ENCODE data around the gene ACAD9. TPM values are rescaled to one million over a fixed set of nuclear protein-coding genes. Genes with fewer than 3 reads are reported as not detected.

Gene ACAD9
- polyA plus RNA-seq, 1 donor, result 28.2 TPM

DNA sequence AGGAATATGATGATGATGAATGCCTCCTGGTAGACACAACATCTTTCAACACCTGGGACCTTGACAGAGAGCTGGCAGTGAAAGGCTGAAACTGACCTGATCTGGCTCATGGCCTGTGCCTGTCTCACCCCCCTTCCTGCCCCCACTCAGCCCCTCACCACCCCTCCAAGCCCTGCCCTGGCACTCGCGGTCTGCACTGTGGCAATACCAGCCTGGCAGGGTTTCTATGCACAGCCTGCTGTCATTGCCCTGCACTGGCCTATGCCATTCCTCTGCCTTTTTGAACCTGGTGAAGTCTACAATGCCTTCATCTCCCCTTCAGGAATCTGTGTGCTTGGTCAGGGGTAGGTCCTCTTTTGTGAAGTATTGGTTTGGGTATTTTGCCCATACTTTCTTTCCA is 56.5 kb downstream of the ACAD9 start:
- DNase-seq, result no peak

- DNase-seq, result no peak
Observed at GRCh38 chr3:128936341-128936740, 56.9 kb downstream of the ACAD9 start.

DNA sequence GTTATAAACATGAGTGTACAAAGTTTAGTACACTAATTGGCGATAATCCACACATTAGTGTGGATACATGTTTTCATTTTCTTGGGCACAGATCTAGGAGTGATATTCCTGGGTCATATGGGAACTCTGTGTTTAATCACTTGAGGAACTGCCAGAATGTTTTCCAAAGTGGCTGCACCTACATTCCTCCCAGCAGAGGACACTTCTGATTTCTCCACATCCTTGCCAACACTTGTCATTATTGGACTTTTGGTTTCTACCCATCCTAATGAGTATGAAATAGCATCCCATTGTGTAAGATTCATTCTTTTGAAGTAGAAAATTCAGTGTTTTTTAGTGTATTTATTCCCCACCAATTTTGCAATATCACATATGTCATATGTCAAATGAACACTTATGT is 60.8 kb downstream of the ACAD9 start:
- no peak for DNase-seq

DNA sequence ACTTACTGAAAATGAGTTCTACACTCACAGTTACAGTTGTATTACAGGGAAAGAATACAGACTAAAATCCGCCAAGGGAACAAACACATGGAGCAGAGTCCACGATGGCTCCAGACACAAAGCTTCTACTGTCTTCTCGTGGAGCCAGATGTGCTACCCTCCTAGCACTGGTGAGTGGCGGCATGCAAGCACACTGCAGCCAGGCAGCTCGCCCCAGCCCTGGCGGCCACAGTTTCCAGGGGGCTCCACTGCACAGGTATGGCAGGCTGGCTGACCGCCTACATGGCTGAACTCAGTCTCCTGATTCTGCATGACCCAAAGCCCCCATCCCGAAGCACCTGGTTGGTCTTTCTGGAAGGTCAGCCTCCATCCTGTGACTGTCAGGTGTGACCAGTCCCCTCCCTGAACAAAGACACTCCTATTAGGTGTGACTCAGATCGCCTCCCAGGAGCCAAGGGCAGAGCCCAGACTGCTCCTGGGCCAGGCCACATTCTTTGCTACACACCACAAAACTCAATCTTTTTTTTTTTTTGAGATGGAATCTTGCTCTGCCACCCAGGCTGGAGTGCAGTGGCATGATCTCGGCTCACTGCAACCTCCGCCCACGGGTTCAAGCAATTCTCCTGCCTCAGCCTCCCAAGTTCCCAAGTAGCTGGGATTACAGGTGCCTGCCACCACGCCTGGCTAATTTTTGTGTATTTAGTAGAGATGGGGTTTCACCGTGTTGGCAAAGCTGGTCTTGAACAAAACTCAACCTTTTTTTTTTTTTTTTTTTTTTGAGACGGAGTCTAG is 62.9 kb downstream of the ACAD9 start:
- DNase-seq, result no peak

- no peak for DNase-seq
Observed at GRCh38 chr3:128945041-128945877, 65.8 kb downstream of the ACAD9 start.

GRCh38 chr3:128945878-128946175 is 66.4 kb downstream of the ACAD9 start:
- DNase-seq, result no peak

DNA sequence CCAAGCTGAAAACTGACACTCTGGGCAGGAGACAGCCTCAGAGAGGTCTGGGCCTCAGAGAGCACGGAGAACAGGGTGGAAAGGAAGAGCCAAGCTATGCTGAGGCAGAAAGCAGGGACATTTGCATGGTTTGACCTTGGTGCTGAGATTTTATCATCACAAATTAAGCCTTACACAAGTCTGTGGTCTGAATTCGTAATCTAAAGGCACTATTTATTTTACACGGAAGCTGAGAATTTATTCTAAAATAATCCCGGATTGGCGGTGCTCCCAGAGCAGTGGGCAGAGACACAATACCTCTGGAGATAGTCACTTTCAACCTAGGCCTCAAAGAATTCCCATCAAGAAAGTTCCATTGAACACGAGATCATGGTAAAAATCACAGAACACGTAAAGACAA is 67.0 kb downstream of the ACAD9 start:
- no peak for DNase-seq

GRCh38 chr3:128949158-128949557 is 69.7 kb downstream of the ACAD9 start:
- DNase-seq, result no peak

DNA sequence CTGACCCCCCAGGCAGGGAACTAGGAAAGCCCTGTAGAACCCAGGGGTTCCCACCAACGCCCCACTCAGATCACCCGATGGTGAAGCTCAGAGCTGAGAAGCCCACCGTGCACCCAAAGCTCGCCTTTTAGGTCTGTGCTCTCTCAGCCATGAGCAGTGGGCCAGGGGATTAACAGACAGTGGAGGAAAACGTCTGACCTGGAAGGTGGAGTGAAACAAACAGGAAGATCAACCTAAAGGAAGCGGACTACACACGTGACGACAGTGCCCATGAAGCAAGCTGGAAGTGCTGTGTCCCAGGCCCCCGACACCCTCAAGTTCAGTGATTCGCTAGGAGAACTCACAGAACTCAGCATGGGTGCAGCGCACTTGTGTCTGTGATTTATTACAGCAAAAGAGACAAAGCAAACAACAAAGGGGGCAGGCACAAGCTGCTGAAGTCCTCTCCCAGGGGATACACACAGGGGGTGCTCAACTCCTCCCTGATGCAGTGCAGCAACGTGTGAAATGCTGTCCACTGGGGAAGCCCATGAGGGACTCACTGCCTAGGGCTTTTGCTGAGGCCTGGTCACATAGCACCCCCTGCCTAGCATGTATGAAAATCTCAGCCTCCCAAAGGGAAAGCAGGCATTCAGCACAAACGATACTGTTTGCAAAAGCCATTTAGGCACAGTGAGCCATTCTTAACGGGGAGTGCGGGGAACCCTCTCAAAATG is 71.0 kb downstream of the ACAD9 start:
- DNase-seq, result no peak

DNA sequence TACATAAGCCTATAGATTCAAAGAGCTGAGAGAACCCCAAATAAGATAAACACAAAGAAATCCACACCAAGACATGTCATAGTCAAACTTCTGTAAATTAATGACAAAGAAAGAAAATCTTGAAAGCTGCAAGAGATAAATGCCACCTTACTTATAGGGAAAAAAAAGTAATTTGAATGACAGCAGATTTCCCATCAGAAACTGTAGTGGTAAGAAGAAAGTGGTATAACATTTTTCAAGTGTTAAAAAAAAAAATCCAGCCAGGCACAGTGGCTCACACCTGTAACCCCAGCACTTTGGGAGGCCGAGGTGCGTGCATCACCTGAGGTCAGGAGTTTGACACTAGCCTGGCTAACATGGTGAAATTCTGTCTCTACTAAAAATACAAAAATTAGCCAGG is 77.0 kb downstream of the ACAD9 start:
- no peak for DNase-seq

Other genes starting within 250 kb of the ACAD9 start
- 89.1 TPM for gene RPN1, start 228.8 kb upstream of the ACAD9 start, polyA plus RNA-seq (ENCODE audit: insufficient read length)
- 140 TPM for gene RAB7A, start 153.4 kb upstream of the ACAD9 start, polyA plus RNA-seq (ENCODE audit: insufficient read length)
- 1.4 TPM for gene CFAP92, start 114.5 kb downstream of the ACAD9 start, polyA plus RNA-seq (ENCODE audit: insufficient read length)
- 1.2 TPM for gene EFCC1, start 121.7 kb downstream of the ACAD9 start, polyA plus RNA-seq (ENCODE audit: insufficient read length)
- gene GP9, start 181.2 kb downstream of the ACAD9 start, polyA plus RNA-seq (ENCODE audit: insufficient read length), result 0.30 TPM
- gene RAB43, start 242.2 kb downstream of the ACAD9 start, polyA plus RNA-seq (ENCODE audit: insufficient read length), result 2.4 TPM

All from hindlimb muscle (tissue), 1 donor.